WTC11 (cell line): ENCODE data around the gene RARB.

Source experiments
- ETV6 ChIP-seq: sonication (generic); formaldehyde crosslinking; IDR thresholded peaks from 2 replicates; pipeline ENCODE4 v1.8.1; 2022; ENCODE audit warnings: mild to moderate bottlenecking, missing genetic modification reagents
- FOXK1 ChIP-seq: sonication (generic); formaldehyde crosslinking; IDR thresholded peaks from 2 replicates; pipeline ENCODE4 v1.8.0; 2022; ENCODE audit warnings: mild to moderate bottlenecking, moderate library complexity, missing genetic modification reagents
- NFYB ChIP-seq: sonication (generic); formaldehyde crosslinking; conservative IDR thresholded peaks from 2 replicates; pipeline ENCODE4 v1.8.0; 2022; ENCODE audit warnings: low read depth, missing genetic modification reagents
- NR2C2 ChIP-seq: sonication (generic); formaldehyde crosslinking; IDR thresholded peaks from 2 replicates; pipeline ENCODE4 v1.8.0; 2022; ENCODE audit warnings: mild to moderate bottlenecking, missing genetic modification reagents
- NR3C1 ChIP-seq: sonication (generic); formaldehyde crosslinking; conservative IDR thresholded peaks from 2 replicates; pipeline ENCODE4 v1.8.1; 2023; ENCODE audit warnings: low read depth, mild to moderate bottlenecking, missing genetic modification reagents
- TEAD1 ChIP-seq: sonication (generic); formaldehyde crosslinking; IDR thresholded peaks from 2 replicates; pipeline ENCODE4 v1.8.0; 2022; ENCODE audit warnings: mild to moderate bottlenecking, missing genetic modification reagents
- TP53 ChIP-seq: sonication (generic); formaldehyde crosslinking; IDR thresholded peaks from 2 replicates; pipeline ENCODE4 v1.8.1; 2023; ENCODE audit warnings: mild to moderate bottlenecking, missing genetic modification reagents
- ZNF317 ChIP-seq: sonication (generic); formaldehyde crosslinking; IDR thresholded peaks from 2 replicates; pipeline ENCODE4 v1.8.1; 2023; ENCODE audit warnings: low read depth, mild to moderate bottlenecking, moderate library complexity, missing genetic modification reagents, borderline replicate concordance
- TF ChIP-seq, protein P1 (sequence below): fragments of 200-600 bp; IDR thresholded peaks from 2 replicates; pipeline ENCODE4 v1.8.0; 2022; ENCODE audit warnings: antibody characterized with exemption
- TF ChIP-seq, protein P2 (sequence below): sonication (generic); formaldehyde crosslinking; IDR thresholded peaks from 2 replicates; pipeline ENCODE4 v1.8.1; 2022; ENCODE audit warnings: mild to moderate bottlenecking, moderate library complexity, missing genetic modification reagents

DNA sequence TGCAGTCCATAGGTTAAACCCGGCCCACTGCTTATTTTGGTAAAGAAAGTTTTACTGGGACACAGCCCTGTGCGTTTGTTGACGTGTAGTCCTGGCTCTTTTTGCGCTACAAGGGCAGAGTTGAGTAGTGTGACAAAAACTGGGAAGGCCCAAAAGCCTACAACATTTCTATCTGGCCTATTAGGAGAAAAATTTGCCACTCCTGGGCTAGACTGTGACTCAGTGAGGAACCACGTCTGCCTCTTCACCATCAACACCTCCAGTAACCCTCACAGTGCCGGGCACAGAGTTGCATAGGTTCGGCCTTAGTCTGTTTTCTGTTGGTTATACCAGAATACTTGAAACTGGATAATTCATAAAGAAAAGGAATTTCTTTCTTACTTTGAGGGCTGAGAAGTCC, 126.3 kb downstream of the RARB start:
- TF ChIP-seq NR2C2 (CRISPR knock-in tag) (no peak), TEAD1 (CRISPR knock-in tag) (no peak), ETV6 (no peak), ZNF317 (CRISPR knock-in tag) (no peak), FOXK1 (CRISPR knock-in tag) (no peak), NFYB (no peak), NR3C1 (CRISPR knock-in tag) (no peak), TP53 (CRISPR knock-in tag) (no peak)
- TF ChIP-seq, protein P1, sequence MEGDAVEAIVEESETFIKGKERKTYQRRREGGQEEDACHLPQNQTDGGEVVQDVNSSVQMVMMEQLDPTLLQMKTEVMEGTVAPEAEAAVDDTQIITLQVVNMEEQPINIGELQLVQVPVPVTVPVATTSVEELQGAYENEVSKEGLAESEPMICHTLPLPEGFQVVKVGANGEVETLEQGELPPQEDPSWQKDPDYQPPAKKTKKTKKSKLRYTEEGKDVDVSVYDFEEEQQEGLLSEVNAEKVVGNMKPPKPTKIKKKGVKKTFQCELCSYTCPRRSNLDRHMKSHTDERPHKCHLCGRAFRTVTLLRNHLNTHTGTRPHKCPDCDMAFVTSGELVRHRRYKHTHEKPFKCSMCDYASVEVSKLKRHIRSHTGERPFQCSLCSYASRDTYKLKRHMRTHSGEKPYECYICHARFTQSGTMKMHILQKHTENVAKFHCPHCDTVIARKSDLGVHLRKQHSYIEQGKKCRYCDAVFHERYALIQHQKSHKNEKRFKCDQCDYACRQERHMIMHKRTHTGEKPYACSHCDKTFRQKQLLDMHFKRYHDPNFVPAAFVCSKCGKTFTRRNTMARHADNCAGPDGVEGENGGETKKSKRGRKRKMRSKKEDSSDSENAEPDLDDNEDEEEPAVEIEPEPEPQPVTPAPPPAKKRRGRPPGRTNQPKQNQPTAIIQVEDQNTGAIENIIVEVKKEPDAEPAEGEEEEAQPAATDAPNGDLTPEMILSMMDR = no peak
- TF ChIP-seq, protein P2, sequence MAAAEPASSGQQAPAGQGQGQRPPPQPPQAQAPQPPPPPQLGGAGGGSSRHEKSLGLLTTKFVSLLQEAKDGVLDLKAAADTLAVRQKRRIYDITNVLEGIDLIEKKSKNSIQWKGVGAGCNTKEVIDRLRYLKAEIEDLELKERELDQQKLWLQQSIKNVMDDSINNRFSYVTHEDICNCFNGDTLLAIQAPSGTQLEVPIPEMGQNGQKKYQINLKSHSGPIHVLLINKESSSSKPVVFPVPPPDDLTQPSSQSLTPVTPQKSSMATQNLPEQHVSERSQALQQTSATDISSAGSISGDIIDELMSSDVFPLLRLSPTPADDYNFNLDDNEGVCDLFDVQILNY = no peak
